Stimulated activated CD8-positive, alpha-beta memory T cell treated with anti-CD3 and anti-CD28 coated beads, Interleukin-12 subunit alpha, Interleukin-12 subunit beta, amount 100 ng/mL, for 4 hours (primary cell): ENCODE data around the gene EDNRA.
"Not testable (repeated sequence)": the region's sequence is repeated elsewhere in the genome, so short reads cannot be mapped to it uniquely, and the experiment has no call there.

ENCODE experiments used
- DNase-seq: peaks from one replicate; pipeline ENCODE4 v3.0.0-alpha.2; 2020; ENCODE audit warnings: low read depth

The EDNRA gene

DNA sequence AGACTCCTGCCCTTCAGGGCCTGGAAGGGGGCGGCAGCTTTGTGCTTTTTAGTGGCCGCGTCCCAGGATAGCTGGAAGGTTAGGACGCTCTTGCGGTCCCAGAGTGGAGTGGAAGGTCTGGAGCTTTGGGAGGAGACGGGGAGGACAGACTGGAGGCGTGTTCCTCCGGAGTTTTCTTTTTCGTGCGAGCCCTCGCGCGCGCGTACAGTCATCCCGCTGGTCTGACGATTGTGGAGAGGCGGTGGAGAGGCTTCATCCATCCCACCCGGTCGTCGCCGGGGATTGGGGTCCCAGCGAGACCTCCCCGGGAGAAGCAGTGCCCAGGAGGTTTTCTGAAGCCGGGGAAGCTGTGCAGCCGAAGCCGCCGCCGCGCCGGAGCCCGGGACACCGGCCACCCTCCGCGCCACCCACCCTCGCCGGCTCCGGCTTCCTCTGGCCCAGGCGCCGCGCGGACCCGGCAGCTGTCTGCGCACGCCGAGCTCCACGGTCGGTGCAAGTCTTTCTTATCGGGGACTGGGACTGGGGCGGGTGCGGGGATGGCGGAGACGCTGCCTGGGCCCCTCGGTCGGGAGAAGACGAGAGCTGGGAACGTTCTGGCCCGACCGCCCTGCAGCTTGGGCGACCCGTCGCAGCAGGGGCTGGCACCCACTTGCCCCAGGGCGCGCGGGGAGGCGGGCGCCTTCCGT is at the start of gene EDNRA:
Gene EDNRA, plus strand, starts transcription at position 207 of the 686 bp plus-strand sequence. CDS start 4,585 bp downstream, outside the sequence.
- DNase-seq: no peak

DNA sequence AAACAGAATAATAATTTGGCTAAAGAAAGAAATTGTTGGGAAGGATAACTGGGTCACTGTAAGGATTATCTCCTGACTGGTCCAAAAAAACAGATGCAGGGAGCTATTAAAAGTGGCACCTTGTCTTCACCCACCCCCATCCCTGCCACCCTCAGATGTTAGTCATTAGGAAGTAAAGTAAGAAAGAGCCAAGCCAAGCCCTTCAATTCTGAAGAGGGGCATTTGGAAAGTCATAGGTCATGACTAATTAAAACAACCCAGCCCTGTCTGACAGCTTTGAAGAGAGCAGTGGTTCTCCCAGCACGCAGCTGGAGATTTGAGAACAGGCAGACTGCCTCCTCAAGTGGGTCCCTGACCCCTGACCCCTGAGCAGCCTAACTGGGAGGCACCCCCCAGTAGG is 46.5 kb upstream of the EDNRA start:
- DNase-seq: not testable (repeated sequence)

DNA sequence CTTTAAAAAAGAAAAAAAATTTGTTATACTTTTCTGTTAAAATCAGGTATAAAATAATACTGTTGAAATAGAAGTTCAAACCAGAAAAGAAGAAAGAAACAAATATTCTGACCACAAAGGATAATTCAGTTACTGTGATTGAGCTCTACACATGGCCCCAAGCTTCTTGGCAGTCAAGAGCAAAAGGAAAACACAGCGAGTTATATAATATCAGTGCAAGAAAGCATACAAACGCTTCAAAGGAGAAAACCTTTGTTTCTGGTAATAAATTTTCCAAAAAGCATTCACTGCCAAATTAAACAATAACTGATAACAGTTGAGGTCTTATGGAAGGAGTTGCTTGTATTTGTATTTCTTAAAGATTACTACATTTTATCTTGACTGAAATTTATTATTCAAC is 40.5 kb upstream of the EDNRA start:
- DNase-seq: no peak

DNA sequence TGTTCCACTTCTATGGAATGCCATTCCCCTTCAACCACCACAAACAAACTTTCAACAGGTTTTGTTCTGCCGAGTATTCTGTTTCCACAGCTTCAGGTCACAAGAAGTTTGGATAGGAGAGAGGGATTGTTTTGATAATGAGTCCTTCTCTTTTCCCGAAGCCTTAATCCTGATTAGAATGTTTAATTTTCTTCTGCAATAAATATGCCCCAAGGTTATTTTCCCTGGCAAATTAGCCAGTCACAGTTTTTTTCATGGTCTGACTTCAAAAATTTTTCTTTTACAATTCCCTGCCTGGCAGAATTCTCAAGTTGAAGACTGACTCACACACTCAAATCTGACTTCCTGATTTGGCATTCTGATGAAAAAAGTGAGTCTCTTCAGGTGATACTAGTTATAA is 33.1 kb upstream of the EDNRA start:
- DNase-seq: no peak

DNA sequence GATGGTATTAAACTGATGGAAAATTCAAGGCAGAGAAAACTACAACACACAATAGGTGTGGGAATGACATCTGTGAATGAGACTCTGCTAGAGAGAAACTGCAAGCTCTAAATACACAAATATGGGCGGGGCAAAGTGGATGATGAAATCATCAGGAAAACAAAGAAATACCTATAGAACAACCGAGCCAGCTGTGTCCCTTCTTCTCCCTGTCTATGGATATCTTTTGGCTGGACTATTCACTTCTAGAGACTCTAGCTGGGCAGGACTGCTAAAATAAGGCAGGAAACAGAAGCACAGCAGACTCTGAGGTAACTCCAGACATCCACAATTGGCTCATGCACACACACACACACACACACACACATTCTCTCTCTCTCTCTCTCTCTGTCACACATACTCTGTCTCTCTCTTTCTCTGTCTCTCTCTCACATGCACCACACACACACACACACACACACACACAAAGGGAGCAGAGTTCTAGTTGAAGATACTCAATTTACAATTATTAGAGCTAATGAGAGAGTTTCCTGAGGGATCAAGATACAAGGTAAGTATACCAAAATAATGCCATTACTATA is 27.2 kb upstream of the EDNRA start:
- no peak for DNase-seq

DNA sequence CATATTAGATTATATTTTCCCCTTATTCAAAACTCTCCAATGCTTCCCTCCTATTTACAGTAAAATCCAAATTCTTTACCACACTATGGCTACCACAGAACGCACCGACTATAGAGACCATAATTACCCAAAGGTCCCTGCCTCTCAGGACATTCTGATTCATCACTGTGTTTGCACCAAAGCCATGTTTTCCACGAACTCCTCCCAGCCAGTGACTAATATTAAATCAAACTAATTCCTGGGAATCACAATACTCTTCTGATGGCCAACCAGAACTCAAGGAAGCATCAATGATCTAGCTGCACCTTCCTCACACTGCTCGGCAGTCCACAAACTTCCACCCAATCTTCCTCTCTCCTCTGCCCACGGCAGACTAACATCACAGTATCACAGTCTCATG is 24.2 kb upstream of the EDNRA start:
- DNase-seq: no peak

DNA sequence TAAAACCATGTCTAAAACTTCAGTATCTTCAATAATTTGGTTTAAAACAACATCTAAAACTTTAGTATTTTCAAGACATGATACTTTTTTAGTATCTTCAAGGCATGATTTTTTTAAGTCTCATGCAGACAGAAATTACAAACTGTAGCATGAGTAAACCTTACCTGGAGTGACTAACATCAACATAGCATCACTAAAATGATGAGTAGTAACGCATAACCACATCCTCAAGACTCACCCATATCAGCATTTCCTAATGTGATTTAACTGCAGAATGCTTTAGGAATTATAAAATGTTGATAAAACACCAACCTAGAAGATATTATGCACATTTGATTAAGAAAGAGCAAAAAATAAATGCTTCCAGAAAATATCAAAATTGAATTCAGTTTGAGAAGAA is 19.7 kb upstream of the EDNRA start:
- no peak for DNase-seq

DNA sequence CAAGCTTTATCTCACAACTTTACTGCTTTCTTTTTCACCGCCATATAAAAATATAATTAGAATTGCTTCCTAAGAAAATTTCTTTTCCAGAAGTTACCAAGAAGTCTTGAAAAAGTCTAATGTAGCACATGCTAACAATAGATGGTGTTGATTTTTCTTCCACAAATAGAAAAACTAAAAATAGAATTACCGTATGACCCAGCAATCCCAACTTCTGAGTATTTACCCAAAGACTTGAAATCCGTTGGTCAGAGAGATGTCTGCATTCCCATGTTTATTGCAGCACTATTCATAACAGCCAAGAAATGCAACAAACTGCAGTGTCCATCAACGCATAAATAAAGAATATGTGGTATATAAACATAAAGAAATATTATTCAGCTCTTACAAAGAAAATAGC is 17.8 kb upstream of the EDNRA start:
- DNase-seq: no peak

DNA sequence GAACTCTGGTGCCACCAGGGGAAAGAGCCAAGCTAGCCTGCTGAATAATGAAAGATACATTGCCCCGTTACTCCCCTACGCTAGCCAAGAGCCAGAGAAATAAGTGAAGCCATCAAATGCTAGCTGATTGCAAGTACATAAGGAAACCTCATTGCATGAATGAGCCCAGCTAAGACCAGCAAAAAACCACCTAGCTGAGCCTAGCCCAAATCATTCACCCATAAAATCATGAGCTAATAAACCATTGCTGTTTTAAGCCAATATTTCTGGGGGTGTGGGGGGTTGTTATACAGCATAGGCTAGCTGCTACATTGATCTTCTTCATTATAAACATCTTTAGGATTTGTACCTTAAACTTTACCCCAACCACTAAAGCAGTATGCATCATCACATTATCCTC is 15.4 kb upstream of the EDNRA start:
- no peak for DNase-seq

DNA sequence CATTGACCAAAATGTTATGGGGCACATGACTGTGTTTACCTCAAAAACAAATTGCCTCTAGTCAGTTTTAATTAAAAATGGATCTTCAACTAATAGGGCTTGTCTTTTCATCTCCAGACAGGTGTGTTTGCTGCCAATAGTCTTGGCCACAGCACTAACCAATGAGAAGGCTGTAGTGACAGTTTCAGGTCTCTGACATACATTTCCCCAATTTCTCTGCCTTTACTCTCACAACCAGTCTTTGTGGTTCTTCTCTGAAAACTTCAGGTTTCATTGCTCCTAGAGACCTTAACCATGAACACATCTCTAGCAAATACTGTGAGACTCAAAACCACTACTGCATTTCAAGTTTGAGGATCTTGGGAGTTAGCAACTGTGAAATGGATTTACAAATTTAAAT is 3.5 kb upstream of the EDNRA start:
- no peak for DNase-seq

DNA sequence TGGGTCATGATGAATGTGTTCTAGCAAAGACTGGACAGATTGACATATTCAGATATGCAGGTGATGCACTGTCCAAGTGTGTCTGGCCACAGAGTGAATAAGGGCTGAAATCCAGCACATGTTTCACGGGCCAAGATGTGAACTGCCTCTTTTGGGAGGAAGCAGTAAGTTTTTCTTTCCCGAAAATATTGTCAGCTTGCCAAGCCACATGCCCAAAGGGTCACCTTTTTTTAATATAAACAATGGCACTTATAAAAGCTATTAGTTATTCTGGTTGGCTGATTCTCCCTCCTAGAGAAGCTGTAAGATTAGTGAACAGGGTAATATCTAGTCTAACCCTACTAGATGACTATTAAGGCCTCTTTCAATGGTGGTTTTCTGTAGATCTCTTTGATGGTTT is 1.5 kb upstream of the EDNRA start:
- no peak for DNase-seq

DNA sequence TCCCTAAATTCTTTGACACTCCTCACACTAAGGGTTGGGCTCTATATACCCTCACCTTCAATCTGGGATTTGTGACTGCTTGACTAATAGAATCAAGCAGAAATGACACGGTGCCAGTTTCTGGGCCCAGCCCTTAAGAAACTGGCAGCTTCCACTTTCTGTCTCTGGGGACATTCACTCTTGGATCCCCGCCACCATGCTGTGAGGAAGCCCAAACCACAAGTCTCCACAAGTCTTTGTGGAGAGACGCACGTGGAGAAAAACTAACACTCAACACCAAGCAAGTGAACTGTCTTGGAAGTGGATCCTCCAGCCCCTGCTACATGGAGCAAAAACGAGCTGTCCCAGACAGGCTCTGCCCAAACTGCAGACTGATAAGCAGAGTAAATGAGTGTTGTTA is 1.1 kb upstream of the EDNRA start:
- DNase-seq: no peak

DNA sequence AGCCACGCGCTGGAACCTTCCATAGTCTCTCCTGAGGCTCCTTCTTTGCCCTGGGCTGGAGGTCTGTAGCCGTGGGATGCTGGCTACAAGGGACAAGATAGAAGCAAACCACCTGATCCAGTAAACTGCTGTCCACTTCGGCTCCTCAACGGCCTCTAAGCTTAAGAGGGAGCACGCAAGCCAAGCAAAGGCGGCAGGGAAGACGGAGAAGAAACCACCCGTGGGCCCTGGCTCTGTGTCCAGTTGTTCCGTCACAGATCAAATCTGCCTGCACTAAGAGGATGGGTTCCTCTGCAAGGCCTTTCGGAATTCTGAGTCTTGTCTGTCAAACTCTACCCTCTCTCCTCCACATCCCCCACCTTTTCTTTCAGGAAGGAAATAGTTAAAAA is 401 bp upstream of the EDNRA start:
- no peak for DNase-seq

DNA sequence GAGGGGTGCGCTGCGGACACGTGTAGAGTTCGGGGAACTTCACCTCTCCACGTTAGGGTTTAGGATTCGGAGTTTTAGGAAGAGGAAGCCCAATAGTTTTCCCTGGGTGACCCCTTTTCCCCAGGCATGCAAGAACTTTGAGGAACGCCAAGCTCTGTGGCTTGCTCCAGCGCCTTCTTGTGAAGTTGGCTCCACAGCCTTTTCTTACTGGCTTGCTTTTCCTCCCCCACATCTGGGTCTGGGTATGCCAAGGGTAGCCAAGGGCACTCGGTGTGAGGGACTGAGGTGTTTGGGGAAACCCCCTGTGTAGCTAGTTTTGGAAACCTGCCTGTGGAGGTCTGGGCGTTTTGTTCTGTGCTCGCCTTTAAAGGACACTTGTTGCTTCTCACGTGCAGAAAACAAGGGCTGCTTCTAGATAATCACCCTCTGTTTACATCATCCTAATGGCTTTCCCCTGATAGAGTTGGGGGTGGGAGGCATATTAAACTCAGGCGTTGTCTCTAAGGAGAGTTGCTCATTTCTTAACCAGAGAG is 746 bp downstream of the EDNRA start:
- no peak for DNase-seq

DNA sequence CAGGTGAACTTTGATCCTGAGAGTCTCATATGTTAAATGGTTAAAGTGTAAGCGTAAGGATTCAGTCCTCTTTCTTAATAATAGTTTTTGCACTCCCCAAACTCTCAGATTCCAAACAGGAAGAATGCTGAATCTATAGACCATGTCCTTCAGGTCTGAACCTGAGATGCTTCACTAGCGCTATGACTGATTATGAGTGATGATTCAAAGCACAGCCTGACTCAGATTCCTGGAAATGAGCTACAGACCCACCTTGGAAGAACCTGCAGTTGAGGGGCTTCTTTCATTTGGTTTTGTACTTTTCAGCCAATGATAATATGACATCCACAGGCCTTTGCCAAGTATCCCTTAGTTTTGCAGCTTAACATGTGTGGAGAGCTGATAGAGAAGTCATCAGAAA is 1.4 kb downstream of the EDNRA start:
- DNase-seq: no peak

DNA sequence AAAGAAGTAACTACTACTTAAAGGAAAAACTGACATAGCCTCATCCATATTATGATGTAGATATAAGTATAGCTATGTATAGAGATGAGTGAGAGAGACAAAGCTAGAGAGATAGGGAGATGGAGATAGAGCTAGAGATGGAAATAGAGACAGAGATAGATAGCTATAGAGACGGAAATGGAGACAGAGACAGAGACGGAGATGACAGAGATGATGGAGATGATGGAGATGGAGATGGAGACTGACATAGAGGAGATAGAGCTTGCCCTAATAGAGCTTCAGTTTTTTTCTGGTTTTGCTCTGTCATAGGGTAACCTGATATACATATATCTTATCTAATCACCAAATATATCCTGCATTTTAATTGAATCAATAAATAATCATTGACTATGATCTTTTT is 4.3 kb downstream of the EDNRA start:
- no peak for DNase-seq

DNA sequence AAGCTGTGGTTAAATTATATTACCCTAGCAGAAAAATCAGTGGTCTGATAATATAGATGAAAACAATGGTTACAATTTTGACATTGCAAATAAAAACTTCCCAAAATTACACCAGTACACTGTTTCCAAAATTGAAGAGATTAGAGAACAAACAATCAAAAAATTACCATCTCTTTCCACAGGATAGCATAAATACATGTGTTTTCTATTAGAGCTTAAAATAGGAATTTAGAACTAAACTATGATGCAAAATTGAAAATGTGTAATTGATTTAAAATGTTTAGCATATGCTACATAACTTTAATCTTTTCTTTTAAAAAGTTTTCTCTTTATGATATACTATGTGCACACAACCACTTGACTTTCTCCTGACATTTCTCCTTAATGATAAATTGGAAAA is 6.7 kb downstream of the EDNRA start:
- no peak for DNase-seq

DNA sequence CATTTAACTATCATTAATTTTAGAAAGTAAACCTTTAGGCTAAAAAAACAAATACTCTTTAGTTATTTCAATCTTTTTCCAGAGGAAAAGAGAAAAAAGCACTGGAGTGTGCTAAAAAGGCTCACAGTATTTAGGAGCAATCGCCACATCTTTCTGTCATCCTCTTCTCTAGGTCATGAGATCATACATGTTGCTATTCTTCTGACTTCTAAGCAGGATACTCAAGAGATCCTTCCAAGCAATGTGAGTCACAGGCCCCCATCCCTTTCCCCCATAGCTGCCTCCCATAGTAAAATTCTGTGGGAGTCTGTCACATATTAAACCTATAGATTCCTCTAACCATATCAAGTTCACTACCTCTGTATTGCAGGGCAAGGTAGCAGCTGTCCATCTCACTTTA is 7.7 kb downstream of the EDNRA start:
- DNase-seq: no peak

DNA sequence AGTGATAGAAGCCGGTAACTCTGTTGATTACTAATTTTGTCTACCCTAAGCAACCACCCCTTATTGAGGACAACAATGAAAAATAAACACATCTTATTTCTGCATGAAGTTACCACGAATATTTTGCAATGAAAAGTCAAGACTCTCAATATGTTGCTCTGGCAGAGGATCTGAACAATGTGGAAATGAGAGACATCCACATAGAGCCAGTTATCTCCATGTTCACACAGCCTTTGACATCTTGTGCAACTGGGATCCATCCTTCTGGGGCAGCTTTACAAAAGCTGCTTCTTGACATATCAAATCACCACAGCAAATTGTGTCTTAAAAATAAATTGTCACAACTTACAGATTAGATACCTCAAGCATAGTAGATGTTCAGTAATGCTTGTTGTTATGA is 10.2 kb downstream of the EDNRA start:
- DNase-seq: no peak

DNA sequence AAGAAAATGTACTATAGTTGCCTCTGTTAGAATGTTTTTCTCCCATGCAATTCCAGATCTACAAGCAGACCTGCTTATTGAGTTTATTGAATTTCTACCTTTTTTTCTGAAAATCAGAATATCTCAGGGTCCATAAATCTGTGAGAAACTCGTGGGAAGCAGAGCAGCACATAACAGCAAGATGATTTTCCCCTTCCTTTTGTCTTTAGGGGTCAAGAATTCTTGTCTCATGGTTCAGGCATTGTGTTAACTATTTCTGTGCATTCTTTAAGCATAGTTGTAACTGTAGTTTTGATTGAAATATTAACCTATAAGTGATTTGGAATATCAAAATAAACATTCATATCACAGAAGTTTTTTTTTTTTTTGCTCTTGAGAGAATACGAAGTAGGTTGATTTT is 11.4 kb downstream of the EDNRA start:
- DNase-seq: no peak

DNA sequence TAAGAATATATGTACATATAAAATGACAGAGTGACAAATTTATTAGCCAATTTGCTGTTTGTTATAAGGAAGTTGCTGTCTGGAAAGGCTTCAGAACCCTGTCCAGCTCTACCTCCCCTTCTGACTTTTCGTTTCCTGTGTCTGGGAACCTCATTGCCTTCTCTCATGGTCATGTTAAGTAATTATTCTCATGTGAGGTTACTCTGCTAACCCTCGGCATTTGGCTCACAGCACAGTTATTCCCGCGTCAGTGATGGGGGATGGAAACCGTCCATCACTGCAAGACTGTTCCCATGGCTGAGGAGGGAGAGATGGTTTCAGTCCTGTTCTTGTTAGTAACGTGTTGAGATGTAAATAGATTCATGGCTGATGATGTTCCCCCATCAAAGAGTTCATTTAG is 11.9 kb downstream of the EDNRA start:
- DNase-seq: no peak

DNA sequence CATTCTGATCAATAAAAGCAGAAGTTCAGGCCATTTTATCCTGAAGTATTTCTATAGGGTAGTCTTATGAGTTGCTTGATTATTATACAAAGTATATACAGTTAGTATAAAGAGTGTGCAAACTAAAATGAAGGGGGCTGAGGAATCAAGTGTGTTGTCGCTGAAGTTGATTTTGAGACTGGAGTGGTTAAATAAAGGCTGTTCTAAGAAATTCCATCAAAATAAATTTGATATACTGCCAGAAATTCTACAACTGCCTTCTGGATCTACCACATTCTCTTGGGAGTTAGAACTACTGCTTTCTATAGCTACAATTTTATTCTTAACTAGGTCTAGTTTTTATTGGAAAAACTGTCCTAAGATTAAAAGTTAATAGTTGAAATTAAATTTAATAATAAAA is 12.4 kb downstream of the EDNRA start:
- no peak for DNase-seq

DNA sequence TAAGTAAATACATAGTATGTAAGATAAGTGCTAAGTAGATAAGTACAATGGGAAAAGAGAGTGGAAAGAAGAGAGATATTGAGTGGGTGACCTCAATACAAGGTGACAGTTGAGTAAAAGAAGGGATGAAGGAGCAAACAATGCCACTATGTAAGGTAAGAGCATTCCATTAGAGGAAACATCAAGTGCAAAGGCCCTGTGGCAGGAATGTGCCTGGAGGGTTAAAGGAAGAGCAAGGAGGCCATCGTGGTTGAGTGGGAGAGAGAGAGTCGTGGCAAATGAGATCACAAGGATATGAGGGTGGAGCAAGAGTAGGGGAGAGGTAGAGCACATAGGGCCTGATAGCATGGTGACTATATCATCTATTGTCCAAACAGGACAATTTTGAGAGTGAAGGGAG is 13.4 kb downstream of the EDNRA start:
- DNase-seq: no peak

DNA sequence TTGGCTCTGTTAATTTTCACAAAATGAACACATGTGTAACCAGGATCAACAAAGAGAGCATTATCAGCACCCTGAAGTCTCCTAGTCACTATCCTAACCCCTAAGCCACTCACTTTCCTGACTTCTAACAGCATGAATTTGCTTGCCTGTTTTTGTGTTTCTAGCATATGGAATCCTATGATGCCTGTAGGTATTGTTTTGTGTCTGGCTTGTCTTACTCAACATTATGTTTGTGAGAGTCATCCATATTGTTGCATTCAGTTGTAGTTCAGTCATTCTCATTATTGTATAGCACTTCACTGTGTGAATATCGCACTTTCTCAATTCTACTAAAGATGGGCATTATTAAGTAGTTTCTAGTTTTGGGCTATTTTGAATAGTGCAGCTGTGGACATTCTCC is 15.6 kb downstream of the EDNRA start:
- no peak for DNase-seq
